PC-9 (cell line): Measurements from ENCODE around the gene IL1RL2.

Source experiments
- CTCF ChIP-seq: fragments of 200-600 bp; sonication (generic); conservative IDR thresholded peaks from 2 replicates; pipeline ENCODE4 v1.6.1; 2017; ENCODE audit warnings: mixed run types, antibody characterized with exemption, mild to moderate bottlenecking, moderate library complexity
- EZH2 ChIP-seq: fragments of 200-600 bp; sonication (generic); IDR thresholded peaks from 2 replicates; pipeline ENCODE4 v1.8.0; 2017; ENCODE audit warnings: antibody characterized with exemption, low read depth

- TF ChIP-seq CTCF (no peak), EZH2 (no peak)
These were observed 10.7 kb upstream of the IL1RL2 start for GRCh38 chr2:102176172-102176571.
